Activated CD8-positive, alpha-beta memory T cell treated with anti-CD3 and anti-CD28 coated beads for 48 hours (primary cell): ENCODE measurements around the gene DEUP1.

Experiments used
- DNase-seq, 3 experiments: peaks; one replicate each; pipeline ENCODE4 v3.0.0-alpha.2; 2020; ENCODE audit warnings: low read depth in 2 of 3, low spot score in 2 of 3

Gene DEUP1

DNA sequence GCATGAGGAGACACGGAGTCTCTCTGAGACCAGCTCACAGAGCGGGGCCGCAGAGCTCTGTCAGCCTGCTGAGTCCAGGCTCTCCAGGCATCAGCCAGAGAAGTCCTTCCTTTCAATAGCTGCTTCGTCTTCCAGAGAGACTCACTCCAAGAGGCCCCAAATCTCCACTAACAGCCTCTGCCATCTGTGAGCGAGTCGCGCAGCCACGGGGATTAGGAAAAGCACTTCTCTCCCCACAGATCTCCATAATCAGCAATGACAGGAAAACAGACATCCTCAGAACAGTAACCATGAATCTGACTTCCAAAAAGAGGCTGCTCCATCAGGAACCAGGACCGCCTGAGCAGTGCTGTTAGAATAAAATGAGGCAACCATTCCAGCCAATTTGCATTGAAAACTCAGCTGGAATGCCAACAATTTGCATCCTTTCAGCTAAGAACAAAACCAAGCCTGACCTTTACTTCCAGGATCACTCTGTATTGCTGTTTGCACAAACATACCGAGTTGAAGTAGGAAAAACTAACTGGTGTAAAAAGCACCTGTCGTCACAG lies 147.2 kb downstream of the DEUP1 start:
- no peak for DNase-seq

DNA sequence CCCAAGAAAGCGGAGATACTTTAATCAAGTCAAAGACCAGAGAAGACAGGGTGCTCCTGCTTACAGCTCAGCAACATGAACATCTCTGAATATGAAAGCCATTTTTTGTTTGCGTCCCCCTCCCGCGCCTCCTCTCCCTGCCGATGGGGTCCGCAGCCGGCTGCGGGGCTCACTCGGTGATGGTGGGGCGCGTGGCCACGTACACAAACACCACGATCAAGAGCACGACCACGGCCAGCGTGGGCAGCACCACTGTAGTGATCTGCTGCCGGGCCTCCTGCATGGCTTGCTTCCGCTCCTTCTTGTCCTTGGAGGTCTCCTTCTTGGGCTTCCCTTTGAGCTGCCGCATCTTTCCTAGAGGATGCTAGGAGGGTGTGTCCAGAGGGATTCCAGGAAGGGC lies 148.3 kb downstream of the DEUP1 start:
- no peak for DNase-seq

DNA sequence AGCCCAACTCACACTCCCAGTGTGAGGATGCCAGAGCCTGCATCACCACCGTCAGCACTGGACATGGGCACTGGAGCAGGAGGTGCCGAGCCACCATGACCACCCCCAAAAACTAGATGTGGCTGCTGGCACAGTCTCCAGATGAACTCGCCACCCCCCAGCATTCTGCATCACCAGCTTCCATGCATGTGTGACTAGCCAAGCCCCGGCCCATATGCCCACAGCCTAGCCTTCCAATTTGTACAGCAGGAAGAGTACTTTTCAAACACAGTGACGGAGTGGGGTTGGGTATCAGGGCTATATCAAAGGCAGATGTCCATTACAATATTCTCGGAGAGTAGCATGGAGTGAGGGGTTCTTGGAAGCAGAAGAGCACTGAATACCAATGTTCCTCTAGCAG lies 149.7 kb downstream of the DEUP1 start:
- DNase-seq = no peak

DNA sequence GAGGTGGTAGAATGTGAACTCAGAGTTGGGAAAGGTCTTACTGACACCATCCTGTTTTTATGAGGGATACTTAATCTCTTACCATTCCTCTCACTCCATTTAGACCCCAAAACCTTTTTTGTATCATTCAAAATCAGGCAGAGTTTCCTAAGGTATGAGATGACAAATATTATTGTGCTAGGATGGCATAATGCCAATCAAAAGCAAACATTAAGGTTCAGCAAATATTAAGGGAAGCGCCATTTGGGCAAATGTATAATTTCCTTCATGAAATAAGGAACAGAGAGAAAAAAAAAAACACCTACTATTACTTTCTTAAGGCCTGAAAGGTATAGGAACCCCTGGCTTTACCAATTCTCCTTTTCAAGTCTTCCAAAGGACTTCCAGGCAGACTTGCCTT lies 150.2 kb downstream of the DEUP1 start:
- no peak for DNase-seq

DNA sequence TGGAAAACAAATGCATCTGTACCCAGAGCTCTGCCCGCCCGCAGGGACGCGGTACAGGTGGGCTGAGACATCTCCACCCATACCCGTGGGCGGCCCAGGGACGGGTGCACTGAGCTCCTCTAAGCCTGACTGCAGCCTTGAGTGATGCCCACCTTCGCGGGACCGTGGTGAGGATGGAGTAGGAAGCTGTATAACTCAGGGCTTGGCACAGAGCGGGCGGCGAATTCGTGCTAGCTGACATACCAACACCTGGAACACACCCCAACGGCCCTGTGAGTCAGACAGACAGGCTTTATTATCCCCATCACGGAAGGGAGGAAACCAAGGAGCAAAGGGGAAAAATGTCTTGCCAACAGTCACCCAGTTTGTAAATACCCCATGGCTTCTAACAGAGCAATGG lies 150.7 kb downstream of the DEUP1 start:
- no peak for DNase-seq

DNA sequence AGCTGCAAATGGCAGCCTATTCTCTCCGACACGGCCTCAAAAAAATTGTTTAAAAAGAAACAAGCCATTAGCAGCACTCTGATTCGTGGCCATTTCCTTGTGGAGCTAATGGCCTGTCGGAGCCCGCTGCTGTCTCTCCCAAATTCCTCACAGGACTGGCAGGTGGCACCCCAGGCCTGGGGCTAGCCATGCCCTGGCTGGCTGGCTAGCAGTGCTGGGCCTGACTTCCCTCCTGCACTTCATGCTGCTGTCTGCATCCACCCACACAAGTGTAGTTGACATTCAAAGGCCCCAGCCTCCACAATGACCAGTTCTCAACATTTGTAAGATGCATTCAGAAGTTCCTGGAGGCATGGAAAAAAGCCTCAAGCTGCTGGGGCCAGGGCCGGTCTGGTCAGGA lies 151.2 kb downstream of the DEUP1 start:
- no peak for DNase-seq

DNA sequence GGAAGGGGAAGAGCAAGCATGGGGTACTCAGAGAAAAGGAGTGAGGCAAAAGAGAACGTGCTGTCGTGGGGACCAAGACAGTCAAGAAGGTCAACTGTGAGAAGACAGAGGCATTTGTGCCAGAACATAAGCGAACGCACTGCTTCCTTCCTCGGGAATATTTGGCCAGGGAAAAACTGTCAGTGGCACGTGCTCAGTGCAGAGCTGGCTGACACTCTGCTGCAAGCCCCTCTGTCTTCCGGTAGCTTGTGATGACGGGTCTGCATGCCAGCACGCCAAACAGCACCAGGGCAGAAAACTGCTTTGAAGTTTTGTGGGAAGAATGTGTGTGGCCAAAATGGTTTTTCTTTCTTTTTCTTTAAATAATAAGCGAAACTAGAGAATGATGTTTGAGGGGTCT lies 152.0 kb downstream of the DEUP1 start:
- no peak for DNase-seq

DNA sequence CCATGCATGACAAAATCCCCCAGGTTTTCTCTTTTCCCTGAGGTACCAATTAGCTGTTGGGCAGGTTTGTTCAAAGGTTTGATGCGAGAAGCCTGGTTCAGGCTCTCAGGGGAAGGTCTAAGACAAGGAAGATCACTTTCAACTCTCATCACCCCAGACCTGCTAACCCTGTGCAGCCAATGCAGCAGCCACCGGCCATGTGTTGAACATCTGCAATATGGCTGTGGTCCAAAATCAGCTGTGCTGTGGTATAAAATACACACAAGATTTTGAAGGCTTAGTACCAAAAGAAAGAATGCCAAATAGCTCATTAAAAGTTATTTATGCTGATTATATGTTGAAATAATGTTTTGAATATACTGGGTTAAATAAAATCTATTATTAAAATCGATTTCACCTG lies 154.2 kb downstream of the DEUP1 start:
- no peak for DNase-seq

DNA sequence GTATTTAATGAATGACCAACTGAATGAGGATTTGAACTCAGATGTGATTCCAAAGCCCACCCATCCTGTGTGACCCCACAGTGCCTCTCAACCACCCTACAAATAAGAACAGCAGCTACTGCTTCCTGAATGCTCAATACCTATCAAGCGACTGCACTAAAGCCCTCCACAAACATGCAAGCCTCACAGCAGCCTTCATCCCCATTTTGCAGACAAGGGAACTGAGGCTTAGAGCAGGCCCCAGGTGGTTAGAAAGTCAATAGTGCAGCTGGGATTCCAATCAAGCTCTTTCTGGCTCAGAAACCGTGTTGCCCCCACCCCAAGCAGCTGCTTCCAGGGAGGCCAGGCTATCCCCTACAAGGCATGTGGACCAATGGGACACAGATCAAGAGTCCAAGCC lies 155.4 kb downstream of the DEUP1 start:
- no peak for DNase-seq

DNA sequence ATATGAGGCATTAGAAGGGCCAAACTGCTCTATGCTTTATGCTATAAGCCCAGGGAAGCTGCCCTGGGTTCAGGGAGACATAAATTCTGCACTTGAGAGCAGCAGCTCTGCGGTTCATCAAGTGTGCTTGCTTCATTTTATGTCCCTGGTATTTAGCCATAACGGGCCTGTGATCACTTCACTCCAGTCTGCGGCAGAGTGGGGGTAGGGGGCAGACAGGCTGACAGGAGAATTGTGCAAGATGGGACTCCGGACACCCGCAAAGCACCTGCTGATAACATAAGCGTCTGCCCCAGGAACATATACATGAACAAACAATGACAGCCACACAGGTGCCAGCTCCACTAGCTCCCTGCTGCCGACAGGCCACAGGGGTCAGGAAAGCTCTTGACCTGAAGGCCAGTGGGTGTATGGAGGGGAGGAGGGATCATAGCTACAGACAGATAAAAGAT lies 156.5 kb downstream of the DEUP1 start:
- no peak for DNase-seq
